ENCODE results near the gene TMEM158. TPM values are rescaled to one million over a fixed set of nuclear protein-coding genes. Genes with fewer than 3 reads are reported as not detected.

Gene TMEM158
- total and polyA plus RNA-seq, 2 donors from 2014 or later, result 3.1 to 5.1 TPM

DNA sequence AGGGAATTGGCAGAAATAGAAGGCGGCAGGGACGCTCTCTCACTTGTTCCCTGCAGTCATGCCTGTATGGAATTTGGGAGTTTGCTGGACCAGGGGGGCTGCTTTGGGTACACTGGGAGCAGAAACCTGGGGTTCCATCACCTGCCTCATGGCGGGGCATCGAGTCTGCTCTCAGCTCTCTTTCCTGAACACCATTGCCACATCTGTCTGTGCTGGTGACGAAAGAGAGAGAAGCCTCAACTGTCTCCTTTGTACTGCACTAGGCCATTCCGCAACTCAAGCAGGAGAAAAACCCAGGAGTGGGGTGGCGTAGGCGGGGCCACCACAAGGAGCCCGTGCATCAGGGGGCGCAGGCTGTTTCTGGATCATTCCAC, 14.0 kb downstream of the TMEM158 start:
- intact Hi-C loops (cut with DNase I), result loop anchor here (5.0 kb wide), 1 partner anchor 175 kb away; no protein-coding TSS in a partner anchor
- Histone ChIP-seq H3K9ac (ENCODE audit: low read length in 3 of 3) (no peak overlapping the region), H3K27ac (ENCODE audit: low read depth in 2 of 2, low read length in 2 of 2) (no peak overlapping the region), H3K36me3 (ENCODE audit: control insufficient read depth in 2 of 3, insufficient read depth in 3 of 3, low read length in 3 of 3) (no peaks in the 10 kb centered on the region), H3K27me3 (ENCODE audit: control insufficient read depth, insufficient read depth, low read length) (no peaks in the 10 kb centered on the region), H3K4me1 (ENCODE audit: control insufficient read depth in 2 of 3, insufficient read depth in 2 of 3, low read depth in 1 of 3, low read length in 3 of 3) (no peaks in the 10 kb centered on the region), H3K9me3 (ENCODE audit: control insufficient read depth in 2 of 3, insufficient read depth in 1 of 3, low read length in 3 of 3) (no peaks in the 10 kb centered on the region), H3K4me3 (ENCODE audit: low read length in 3 of 3) (no peak overlapping the region)
- DNase-seq (no peak), FAIRE-seq (no peak)
- TF ChIP-seq, protein P1, sequence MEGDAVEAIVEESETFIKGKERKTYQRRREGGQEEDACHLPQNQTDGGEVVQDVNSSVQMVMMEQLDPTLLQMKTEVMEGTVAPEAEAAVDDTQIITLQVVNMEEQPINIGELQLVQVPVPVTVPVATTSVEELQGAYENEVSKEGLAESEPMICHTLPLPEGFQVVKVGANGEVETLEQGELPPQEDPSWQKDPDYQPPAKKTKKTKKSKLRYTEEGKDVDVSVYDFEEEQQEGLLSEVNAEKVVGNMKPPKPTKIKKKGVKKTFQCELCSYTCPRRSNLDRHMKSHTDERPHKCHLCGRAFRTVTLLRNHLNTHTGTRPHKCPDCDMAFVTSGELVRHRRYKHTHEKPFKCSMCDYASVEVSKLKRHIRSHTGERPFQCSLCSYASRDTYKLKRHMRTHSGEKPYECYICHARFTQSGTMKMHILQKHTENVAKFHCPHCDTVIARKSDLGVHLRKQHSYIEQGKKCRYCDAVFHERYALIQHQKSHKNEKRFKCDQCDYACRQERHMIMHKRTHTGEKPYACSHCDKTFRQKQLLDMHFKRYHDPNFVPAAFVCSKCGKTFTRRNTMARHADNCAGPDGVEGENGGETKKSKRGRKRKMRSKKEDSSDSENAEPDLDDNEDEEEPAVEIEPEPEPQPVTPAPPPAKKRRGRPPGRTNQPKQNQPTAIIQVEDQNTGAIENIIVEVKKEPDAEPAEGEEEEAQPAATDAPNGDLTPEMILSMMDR (IDR thresholded peaks at IDR 0.05; ENCODE audit: borderline replicate concordance, extremely low read depth, insufficient read depth), result no peak

DNA sequence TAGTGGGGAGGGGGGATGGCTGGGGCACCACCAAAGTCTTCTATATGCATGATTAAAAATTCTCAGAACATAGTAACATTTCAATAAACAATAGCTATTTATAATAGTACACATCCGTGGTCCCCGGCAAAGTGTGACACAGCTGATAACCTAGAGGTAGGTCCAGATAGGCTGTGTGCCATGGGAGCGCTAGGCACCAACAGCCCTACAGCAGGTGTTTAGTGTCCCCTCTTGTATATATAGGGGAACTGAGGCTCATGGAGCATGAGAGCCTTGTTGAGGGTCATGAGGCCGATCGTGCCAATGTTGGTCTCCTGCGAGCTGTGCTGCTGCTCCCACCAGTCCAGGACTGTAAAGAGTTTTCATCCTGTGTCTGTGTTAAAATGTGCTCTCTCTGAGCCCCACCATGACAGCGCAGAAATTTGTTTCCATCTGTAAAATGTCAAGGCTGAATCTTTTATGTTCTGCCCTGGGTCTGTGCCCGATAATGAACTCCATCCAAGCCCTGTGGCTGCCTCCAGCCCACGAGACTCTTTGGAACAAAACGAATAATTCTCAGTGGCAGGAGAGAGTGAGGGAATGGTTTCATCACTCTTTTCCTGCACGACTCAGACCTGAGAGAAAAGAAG, 14.5 kb downstream of the TMEM158 start:
- Histone ChIP-seq H3K9me3 (ENCODE audit: control insufficient read depth in 2 of 3, insufficient read depth in 1 of 3, low read length in 3 of 3) (no peaks in the 10 kb centered on the region), H3K4me1 (ENCODE audit: control insufficient read depth in 2 of 3, insufficient read depth in 2 of 3, low read depth in 1 of 3, low read length in 3 of 3) (no peaks in the 10 kb centered on the region), H3K27me3 (ENCODE audit: control insufficient read depth, insufficient read depth, low read length) (no peaks in the 10 kb centered on the region), H3K9ac (ENCODE audit: low read length in 3 of 3) (no peak overlapping the region), H3K27ac (ENCODE audit: low read depth in 2 of 2, low read length in 2 of 2) (no peak overlapping the region), H3K36me3 (ENCODE audit: control insufficient read depth in 2 of 3, insufficient read depth in 3 of 3, low read length in 3 of 3) (no peaks in the 10 kb centered on the region), H3K4me3 (ENCODE audit: low read length in 3 of 3) (no peak overlapping the region)
- DNase-seq, result peak in 2 of 5 donors; percentile 54 to 55
- no peak for FAIRE-seq
- TF ChIP-seq, protein P1 (IDR thresholded peaks at IDR 0.05; ENCODE audit: borderline replicate concordance, extremely low read depth, insufficient read depth), result no peak
- intact Hi-C loops (cut with DNase I), result loop anchor here (5.0 kb wide), 1 partner anchor 174 kb away; no protein-coding TSS in a partner anchor

- intact Hi-C loops (cut with DNase I), result loop anchor here (5.0 kb wide), 1 partner anchor 173 kb away; no protein-coding TSS in a partner anchor
- Histone ChIP-seq H3K4me1 (ENCODE audit: control insufficient read depth in 2 of 3, insufficient read depth in 2 of 3, low read depth in 1 of 3, low read length in 3 of 3) (no peaks in the 10 kb centered on the region), H3K9me3 (ENCODE audit: control insufficient read depth in 2 of 3, insufficient read depth in 1 of 3, low read length in 3 of 3) (no peaks in the 10 kb centered on the region), H3K27ac (ENCODE audit: low read depth in 2 of 2, low read length in 2 of 2) (no peak overlapping the region), H3K4me3 (ENCODE audit: low read length in 3 of 3) (no peak overlapping the region), H3K9ac (ENCODE audit: low read length in 3 of 3) (no peak overlapping the region), H3K36me3 (ENCODE audit: control insufficient read depth in 2 of 3, insufficient read depth in 3 of 3, low read length in 3 of 3) (no peaks in the 10 kb centered on the region), H3K27me3 (ENCODE audit: control insufficient read depth, insufficient read depth, low read length) (no peaks in the 10 kb centered on the region)
- DNase-seq (peak; percentile 59 to 91 (median 67)), FAIRE-seq (no peak)
- TF ChIP-seq, protein P1 (IDR thresholded peaks at IDR 0.05; ENCODE audit: borderline replicate concordance, extremely low read depth, insufficient read depth), result peak; percentile 77
These were observed 15.6 kb downstream of the TMEM158 start for GRCh38 chr3:45210308-45211041.
